PC-3 (cell line): ENCODE data around the gene CDH4. TPM values are rescaled to one million over a fixed set of nuclear protein-coding genes. Genes with fewer than 3 reads are reported as not detected.

Experiments
- ATAC-seq: fragments of 200-7000 bp; cut with Tn5 transposase; 2 replicates; pipeline ENCODE4 v1.9.1; 2020; ENCODE audit warnings: mild to moderate bottlenecking, moderate library complexity
- BruUV-seq: library from RNA; stranded (reverse); fragments of 400-500 nt; replicated peaks from 2 replicates; lab custom pipeline; 2021; lab: Mats Ljungman, UMichigan
- CTCF ChIA-PET: fragments of 300-600 bp; sonication (Branson Sonifier 250); formaldehyde crosslinking; loops from one replicate; lab custom pipeline; 2022; ENCODE audit warnings: antibody characterized with exemption; lab: Charles Lee
- POLR2A ChIA-PET: fragments of 300-600 bp; sonication (Branson Sonifier 250); formaldehyde crosslinking; loops from one replicate; lab custom pipeline; 2022; ENCODE audit warnings: antibody characterized with exemption; ENCODE audit not compliant: unreplicated experiment; lab: Charles Lee
- DNase-seq: peaks from one replicate; pipeline ENCODE4 v3.0.0-alpha.2; 2015
- H2AFZ ChIP-seq: fragments of 300-600 bp; sonication (generic); 2 replicates; pipeline ENCODE4 v1.6.0; 2016; ENCODE audit warnings: antibody characterized with exemption, low read length
- H3F3A ChIP-seq: fragments of 300-600 bp; sonication (generic); one replicate; pipeline ENCODE4 v1.6.0; 2017; ENCODE audit warnings: antibody characterized with exemption, low read length, control low read depth, mild to moderate bottlenecking; ENCODE audit not compliant: unreplicated experiment
- H3K27ac ChIP-seq: fragments of 300-600 bp; sonication (generic); 2 replicates; pipeline ENCODE4 v1.5.1; 2016; ENCODE audit warnings: mild to moderate bottlenecking, low read length
- H3K27me3 ChIP-seq: fragments of 300-600 bp; sonication (generic); 2 replicates; pipeline ENCODE4 v1.6.1; 2016; ENCODE audit warnings: low read length, mixed read lengths
- H3K36me3 ChIP-seq: fragments of 300-600 bp; sonication (generic); 2 replicates; pipeline ENCODE4 v1.6.1; 2016; ENCODE audit warnings: low read depth, mixed run types, low read length, mixed read lengths
- H3K4me1 ChIP-seq: fragments of 300-600 bp; sonication (generic); 2 replicates; pipeline ENCODE4 v1.5.1; 2016; ENCODE audit warnings: low read length; ENCODE audit not compliant: insufficient read depth
- H3K4me2 ChIP-seq: fragments of 300-600 bp; sonication (generic); 2 replicates; pipeline ENCODE4 v1.6.0; 2016; ENCODE audit warnings: low read length
- H3K4me3 ChIP-seq: fragments of 300-600 bp; sonication (generic); 2 replicates; pipeline ENCODE4 v1.5.1; 2016; ENCODE audit warnings: mild to moderate bottlenecking, low read length, mixed read lengths
- H3K79me2 ChIP-seq: fragments of 300-600 bp; sonication (generic); 2 replicates; pipeline ENCODE4 v1.6.1; 2017; ENCODE audit warnings: low read length, mixed read lengths
- H3K9ac ChIP-seq: fragments of 300-600 bp; sonication (generic); 2 replicates; pipeline ENCODE4 v1.6.0; 2016; ENCODE audit warnings: mild to moderate bottlenecking, low read length
- H3K9me2 ChIP-seq: fragments of 300-600 bp; sonication (generic); replicated peaks from 2 replicates; pipeline ENCODE4 v1.6.1; 2016; ENCODE audit warnings: mixed run types, low read length, mixed read lengths
- H3K9me3 ChIP-seq: fragments of 300-600 bp; sonication (generic); 2 replicates; pipeline ENCODE4 v1.6.1; 2016; ENCODE audit warnings: low read length, mixed read lengths
- H4K20me1 ChIP-seq: fragments of 300-600 bp; sonication (generic); 2 replicates; pipeline ENCODE4 v1.6.1; 2016; ENCODE audit warnings: low read length, mixed read lengths
- EZH2 ChIP-seq: fragments of 300-600 bp; sonication (generic); IDR thresholded peaks from one replicate; pipeline ENCODE4 v1.6.1; 2017; ENCODE audit warnings: antibody characterized with exemption, mild to moderate bottlenecking, low read length; ENCODE audit not compliant: unreplicated experiment
- EZH2phosphoT487 ChIP-seq: fragments of 300-600 bp; sonication (generic); IDR thresholded peaks from 2 replicates; pipeline ENCODE4 v1.6.1; 2018; ENCODE audit warnings: mild to moderate bottlenecking, antibody characterized with exemption, low read length, borderline replicate concordance
- intact Hi-C: fragments of 100-400 bp; cut with micrococcal nuclease; formaldehyde crosslinking; loops from 2 replicates; pipeline ENCODE4 v1.9.0; 2023
- total RNA-seq: library from RNA; depleted of rRNA; stranded (reverse); fragments of >200 nt; gene quantifications from 2 replicates; pipeline ENCODE4 v1.2.3, GENCODE V29; 2014
- TF ChIP-seq, protein P1 (sequence below): fragments of 300-600 bp; sonication (generic); conservative IDR thresholded peaks from 2 replicates; pipeline ENCODE4 v1.5.1; 2017; ENCODE audit warnings: antibody characterized with exemption, low read depth, mild to moderate bottlenecking, low read length

The CDH4 gene
- total RNA-seq, 1 experiment from 2014 or later: not detected

GRCh38 chr20:61343934-61344333 lies 91.9 kb downstream of the CDH4 start:
- Histone ChIP-seq H3K27me3 (peaks cover 38% of the 10 kb centered on the region), H3K79me2 (no peaks in the 10 kb centered on the region), H3K36me3 (no peaks in the 10 kb centered on the region), H3K9ac (no peak overlapping the region), H3F3A (no peaks in the 10 kb centered on the region), H3K27ac (no peak overlapping the region), H2AFZ (no peak overlapping the region), H4K20me1 (no peaks in the 10 kb centered on the region), H3K9me2 (no peaks in the 10 kb centered on the region), H3K4me1 (no peaks in the 10 kb centered on the region), H3K4me2 (no peak overlapping the region), H3K4me3 (no peak overlapping the region), H3K9me3 (no peaks in the 10 kb centered on the region; the same call in 1 of the 2 replicates)
- intact Hi-C loops: no loop called here
- ChIA-PET CTCF (no interaction called here), POLR2A (no interaction called here)
- no peak for ATAC-seq
- BruUV-seq: no TSS peak
- DNase-seq: no peak
- no peak for TF ChIP-seq EZH2phosphoT487
- no peak for TF ChIP-seq EZH2
- TF ChIP-seq, protein P1, sequence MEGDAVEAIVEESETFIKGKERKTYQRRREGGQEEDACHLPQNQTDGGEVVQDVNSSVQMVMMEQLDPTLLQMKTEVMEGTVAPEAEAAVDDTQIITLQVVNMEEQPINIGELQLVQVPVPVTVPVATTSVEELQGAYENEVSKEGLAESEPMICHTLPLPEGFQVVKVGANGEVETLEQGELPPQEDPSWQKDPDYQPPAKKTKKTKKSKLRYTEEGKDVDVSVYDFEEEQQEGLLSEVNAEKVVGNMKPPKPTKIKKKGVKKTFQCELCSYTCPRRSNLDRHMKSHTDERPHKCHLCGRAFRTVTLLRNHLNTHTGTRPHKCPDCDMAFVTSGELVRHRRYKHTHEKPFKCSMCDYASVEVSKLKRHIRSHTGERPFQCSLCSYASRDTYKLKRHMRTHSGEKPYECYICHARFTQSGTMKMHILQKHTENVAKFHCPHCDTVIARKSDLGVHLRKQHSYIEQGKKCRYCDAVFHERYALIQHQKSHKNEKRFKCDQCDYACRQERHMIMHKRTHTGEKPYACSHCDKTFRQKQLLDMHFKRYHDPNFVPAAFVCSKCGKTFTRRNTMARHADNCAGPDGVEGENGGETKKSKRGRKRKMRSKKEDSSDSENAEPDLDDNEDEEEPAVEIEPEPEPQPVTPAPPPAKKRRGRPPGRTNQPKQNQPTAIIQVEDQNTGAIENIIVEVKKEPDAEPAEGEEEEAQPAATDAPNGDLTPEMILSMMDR: no peak

- intact Hi-C loops: no loop called here
- POLR2A ChIA-PET: no interaction called here
- H3K9me3 ChIP-seq: no peaks in the 10 kb centered on the region
- H3K27me3 ChIP-seq: peaks cover 43% of the 10 kb centered on the region
- CTCF ChIA-PET: no interaction called here
- H2AFZ ChIP-seq: no peak overlapping the region
- H3K36me3 ChIP-seq: no peaks in the 10 kb centered on the region
- no peak overlapping the region for H3K4me2 ChIP-seq
- no peaks in the 10 kb centered on the region for H3F3A ChIP-seq
- no peak overlapping the region for H3K9ac ChIP-seq
- no peaks in the 10 kb centered on the region for H3K4me1 ChIP-seq
- H3K79me2 ChIP-seq: no peaks in the 10 kb centered on the region
- TF ChIP-seq, protein P1: no peak
- TF ChIP-seq EZH2phosphoT487: no peak
- H4K20me1 ChIP-seq: no peaks in the 10 kb centered on the region
- no peak overlapping the region for H3K27ac ChIP-seq
- DNase-seq (no peak), ATAC-seq (no peak)
- no TSS peak for BruUV-seq
- no peak overlapping the region for H3K4me3 ChIP-seq
- no peaks in the 10 kb centered on the region for H3K9me2 ChIP-seq
Observed at GRCh38 chr20:61345656-61346055, 93.6 kb downstream of the CDH4 start.

- H3K36me3 ChIP-seq: no peaks in the 10 kb centered on the region
- ATAC-seq: no peak
- H3K9me3 ChIP-seq: no peaks in the 10 kb centered on the region
- no peaks in the 10 kb centered on the region for H3K4me1 ChIP-seq
- H3K9me2 ChIP-seq: no peaks in the 10 kb centered on the region
- TF ChIP-seq EZH2: no peak
- no peak for TF ChIP-seq EZH2phosphoT487
- TF ChIP-seq, protein P1: no peak
- H3K4me3 ChIP-seq: no peak overlapping the region
- no peak overlapping the region for H3K9ac ChIP-seq
- ChIA-PET CTCF (no interaction called here), POLR2A (no interaction called here)
- no TSS peak for BruUV-seq
- H3K27ac ChIP-seq: no peak overlapping the region
- DNase-seq: no peak
- H3K79me2 ChIP-seq: no peaks in the 10 kb centered on the region
- intact Hi-C loops: no loop called here
- H3K4me2 ChIP-seq: no peak overlapping the region
- H2AFZ ChIP-seq: no peak overlapping the region
- no peaks in the 10 kb centered on the region for H4K20me1 ChIP-seq
- H3K27me3 ChIP-seq: peaks cover 45% of the 10 kb centered on the region
- no peaks in the 10 kb centered on the region for H3F3A ChIP-seq
Observed at GRCh38 chr20:61346996-61347395, 94.9 kb downstream of the CDH4 start.
